K562 (cell line): ENCODE results near the gene HPSE2. TPM values are rescaled to one million over a fixed set of nuclear protein-coding genes. Genes with fewer than 3 reads are reported as not detected.

ENCODE experiments used
- ATAC-seq: fragments of 200-7000 bp; cut with Tn5 transposase; 3 replicates; pipeline ENCODE4 v1.9.1; 2020; ENCODE audit warnings: moderate library complexity
- BruUV-seq: library from RNA; stranded (reverse); fragments of 400-500 nt; replicated peaks from 2 replicates; lab custom pipeline; 2021; lab: Mats Ljungman, UMichigan
- CTCF ChIA-PET: fragments of 300-600 bp; formaldehyde crosslinking; extraction: SDS; loops from one replicate; lab custom pipeline; 2021; ENCODE audit warnings: low intra/inter-chr PET ratio; lab: Yijun Ruan, JAX
- POLR2A ChIA-PET: fragments of 300-600, 350-650 bp; sonication (Branson Sonifier 250); formaldehyde crosslinking; extraction: SDS; loops from one replicate; lab custom pipeline; 2021; ENCODE audit warnings: antibody characterized with exemption, inconsistent platforms; lab: Yijun Ruan, JAX
- DNase-seq, 4 experiments: peaks; one replicate each; pipeline versions ENCODE4 v3.0.0 to v3.0.0-alpha.2; 2011 to 2018; ENCODE audit warnings: low spot score in 3 of 4, mixed read lengths in 3 of 4; ENCODE audit errors: extremely low read depth in 1 of 4
- FAIRE-seq: peaks from 2 replicates; lab custom pipeline; 2011; peaks lifted over from hg19 to GRCh38; lab: Jason Lieb, UNC
- H2AFZ ChIP-seq: 2 replicates; pipeline ENCODE4 v1.6.0; 2011; ENCODE audit warnings: low read depth, low read length, control low read depth, inconsistent platforms
- H3K27ac ChIP-seq: fragments of 200-600 bp; 3 replicates; pipeline ENCODE4 v1.8.0; 2011; ENCODE audit warnings: low read depth, mild to moderate bottlenecking, control low read depth, inconsistent platforms, low read length, moderate library complexity, mixed read lengths; ENCODE audit errors: extremely low read depth
- H3K27me3 ChIP-seq, 2 experiments: fragments of 300-600 bp in 1 of 2; 2 replicates in 1 of 2; 3 replicates in 1 of 2; pipeline versions ENCODE4 v1.6.0 to v1.8.0; 2011; ENCODE audit warnings: inconsistent platforms in 2 of 2, low read length in 2 of 2, mild to moderate bottlenecking in 1 of 2, mixed read lengths in 1 of 2, moderate library complexity in 1 of 2; ENCODE audit not compliant: control insufficient read depth in 2 of 2, insufficient read depth in 2 of 2
- H3K36me3 ChIP-seq: fragments of 300-600 bp; 3 replicates; pipeline ENCODE4 v1.8.0; 2011; ENCODE audit warnings: mild to moderate bottlenecking, low read length, inconsistent platforms; ENCODE audit not compliant: control insufficient read depth, insufficient read depth
- H3K4me1 ChIP-seq, 2 experiments: fragments of 200-600 bp in 1 of 2; replicated peaks in 1 of 2; 2 replicates in 1 of 2; 3 replicates in 1 of 2; pipeline versions ENCODE4 v1.5.1 to v1.8.0; 2011; ENCODE audit warnings: inconsistent platforms in 2 of 2, low read length in 2 of 2, mild to moderate bottlenecking in 1 of 2, mixed read lengths in 1 of 2, moderate library complexity in 1 of 2; ENCODE audit not compliant: control insufficient read depth in 2 of 2, insufficient read depth in 2 of 2
- H3K4me2 ChIP-seq: 2 replicates; pipeline ENCODE4 v1.6.1; 2011; ENCODE audit warnings: low read length, control low read depth, inconsistent platforms, mixed read lengths; ENCODE audit not compliant: insufficient read depth
- H3K4me3 ChIP-seq: fragments of 200-600 bp; sonication (generic), shearing (Covaris generic); 2 replicates; pipeline ENCODE4 v1.5.1; 2016; ENCODE audit warnings: control low read depth, inconsistent platforms
- H3K79me2 ChIP-seq: fragments of 200-600 bp; 3 replicates; pipeline ENCODE4 v1.8.0; 2011; ENCODE audit warnings: low read length, inconsistent platforms; ENCODE audit not compliant: control insufficient read depth, insufficient read depth
- H3K9ac ChIP-seq, 2 experiments: 2 replicates each; pipeline versions ENCODE4 v1.6.0 to v1.6.1; 2011; ENCODE audit warnings: low read depth in 2 of 2, low read length in 2 of 2, control low read depth in 1 of 2, inconsistent platforms in 1 of 2, mild to moderate bottlenecking in 1 of 2, mixed read lengths in 1 of 2; ENCODE audit not compliant: insufficient read depth in 1 of 2
- H3K9me1 ChIP-seq: one replicate; pipeline ENCODE4 v1.6.0; 2011; ENCODE audit warnings: inconsistent platforms, mild to moderate bottlenecking, low read length, moderate library complexity; ENCODE audit not compliant: control insufficient read depth, insufficient read depth
- H3K9me3 ChIP-seq: replicated peaks from 2 replicates; pipeline ENCODE4 v1.5.1; 2011; ENCODE audit warnings: low read depth, low read length, inconsistent platforms; ENCODE audit not compliant: control insufficient read depth, insufficient read depth
- H4K20me1 ChIP-seq: replicated peaks from 2 replicates; pipeline ENCODE4 v1.6.1; 2011; ENCODE audit warnings: low read length, inconsistent platforms, mixed read lengths; ENCODE audit not compliant: control insufficient read depth, insufficient read depth
- CBFA2T3 ChIP-seq: fragments of 450-650 bp; IDR thresholded peaks from 2 replicates; pipeline ENCODE4 v1.6.1; 2017
- ETV5 ChIP-seq: sonication (generic); formaldehyde crosslinking; IDR thresholded peaks from 2 replicates; pipeline ENCODE4 v1.4.0; 2020; ENCODE audit warnings: low read depth, mild to moderate bottlenecking, missing genetic modification reagents
- GABPB1 ChIP-seq: sonication (generic); formaldehyde crosslinking; IDR thresholded peaks from 2 replicates; pipeline ENCODE4 v1.8.0; 2022; ENCODE audit warnings: mild to moderate bottlenecking, missing genetic modification reagents
- HOXB6 ChIP-seq: fragments of 250-450 bp; sonication (Bioruptor Pico); IDR thresholded peaks from 2 replicates; pipeline ENCODE4 v1.5.1; 2022; ENCODE audit warnings: mild to moderate bottlenecking, borderline replicate concordance
- KAT8 ChIP-seq: fragments of 450-650 bp; IDR thresholded peaks from 2 replicates; pipeline ENCODE4 v1.6.1; 2016; ENCODE audit warnings: low read depth, mild to moderate bottlenecking
- KHSRP ChIP-seq: fragments of 450-650 bp; IDR thresholded peaks from 2 replicates; pipeline ENCODE4 v1.6.1; 2017
- MAZ ChIP-seq, 2 experiments: fragments of 450-650 bp in 1 of 2; sonication (generic) in 1 of 2; formaldehyde crosslinking; IDR thresholded peaks in 1 of 2; conservative IDR thresholded peaks in 1 of 2; 2 replicates each; pipeline versions ENCODE4 v1.4.0 to v1.5.0; 2020; ENCODE audit warnings: mild to moderate bottlenecking in 1 of 2, missing genetic modification reagents in 1 of 2
- MEF2A ChIP-seq: IDR thresholded peaks from 2 replicates; pipeline ENCODE4 v1.6.1; 2011; ENCODE audit warnings: low read depth, mild to moderate bottlenecking, low read length, moderate library complexity; ENCODE audit not compliant: control insufficient read depth
- NCOA2 ChIP-seq, 2 experiments: fragments of 450-650 bp; IDR thresholded peaks; 2 replicates each; pipeline ENCODE4 v1.6.1; 2018; ENCODE audit warnings: mild to moderate bottlenecking in 2 of 2, moderate library complexity in 1 of 2; ENCODE audit not compliant: partially characterized antibody in 2 of 2
- NEUROD1 ChIP-seq: fragments of 150-350 bp; IDR thresholded peaks from 2 replicates; pipeline ENCODE4 v1.6.1; 2014; ENCODE audit warnings: borderline replicate concordance, low read length, low read depth; ENCODE audit not compliant: partially characterized antibody
- NFIC ChIP-seq: fragments of 450-650 bp; IDR thresholded peaks from 2 replicates; pipeline ENCODE4 v1.6.1; 2017; ENCODE audit warnings: mild to moderate bottlenecking, inconsistent platforms
- PPARD ChIP-seq: fragments of 250-450 bp; sonication (Bioruptor Pico); IDR thresholded peaks from 2 replicates; pipeline ENCODE4 v1.8.0; 2022; ENCODE audit warnings: inconsistent platforms, mild to moderate bottlenecking, moderate library complexity
- SIRT6 ChIP-seq: IDR thresholded peaks from one replicate; pipeline ENCODE4 v1.6.1; 2012; ENCODE audit warnings: low read depth, mild to moderate bottlenecking, control low read depth, inconsistent platforms, low read length, moderate library complexity
- SNRNP70 ChIP-seq: fragments of 200-400 bp; formaldehyde crosslinking; optimal IDR thresholded peaks from 2 replicates; pipeline ENCODE3; 2017; ENCODE audit warnings: low read depth, low read length
- YY1 ChIP-seq, 3 experiments: IDR thresholded peaks; 2 replicates each; pipeline ENCODE4 v1.6.1; 2011; ENCODE audit warnings: low read length in 2 of 3, mild to moderate bottlenecking in 2 of 3, moderate library complexity in 2 of 3, borderline replicate concordance in 1 of 3, control low read depth in 1 of 3, low read depth in 1 of 3; ENCODE audit not compliant: insufficient read depth in 3 of 3, insufficient replicate concordance in 2 of 3, control insufficient read depth in 1 of 3, insufficient read length in 1 of 3; ENCODE audit errors: extremely low read depth in 1 of 3
- ZFP30 ChIP-seq: fragments of 250-450 bp; sonication (Bioruptor Pico); IDR thresholded peaks from 2 replicates; pipeline ENCODE4 v1.8.0; 2022; ENCODE audit warnings: moderate library complexity, mild to moderate bottlenecking, inconsistent platforms, borderline replicate concordance
- ZNF507 ChIP-seq: conservative IDR thresholded peaks from 2 replicates; pipeline ENCODE4 v1.6.1; 2017; ENCODE audit warnings: missing genetic modification characterization, missing compliant biosample characterization
- in situ Hi-C: fragments of 300-500 bp; cut with MboI; formaldehyde crosslinking; loops from 4 replicates; pipeline ENCODE4 v1.15.0; 2018; ENCODE audit warnings: inconsistent platforms, mixed read lengths
- intact Hi-C: fragments of 100-400 bp; cut with micrococcal nuclease; formaldehyde crosslinking; loops from 2 replicates; pipeline ENCODE4 v1.14.2; 2022
- polyA plus RNA-seq, 8 experiments: library from polyadenylated mRNA; depleted of rRNA in 4 of 8; stranded (reverse) in 5 of 8; unstranded in 3 of 8; fragments of >200 nt; fragmentation: Nextera tagmentation in 2 of 8; fragmentation: Illumina TruSeq in 1 of 8; extraction: Ambion mirVana in 2 of 8; extraction: Trizol in 1 of 8; gene quantifications; 2 replicates each; pipeline versions ENCODE4 v1.2.1 to v1.2.3, GENCODE V29; 2011 to 2014; ENCODE audit warnings: inconsistent platforms in 1 of 8, missing spikeins in 1 of 8
- total RNA-seq, 7 experiments: library from RNA; depleted of rRNA in 6 of 7; stranded (reverse); fragments of >200 nt in 6 of 7; fragmentation: Illumina TruSeq in 2 of 7; extraction: Trizol in 2 of 7; gene quantifications; 2 replicates each; pipeline versions ENCODE4 v1.2.1 to v1.2.3, GENCODE V29; 2011 to 2021; ENCODE audit warnings: low replicate concordance in 1 of 7
- TF ChIP-seq, protein P1 (sequence below): fragments of 450-650 bp; formaldehyde crosslinking; IDR thresholded peaks from 2 replicates; pipeline ENCODE4 v1.4.0; 2020; ENCODE audit warnings: mild to moderate bottlenecking

Gene HPSE2
- total and polyA plus RNA-seq, 9 of the 15 experiments (the other 6 are each of a cell fraction or from before 2014, with no cell fraction given): 0.03 to 0.10 (median 0.04) TPM; not detected in 2

GRCh38 chr10:98539578-98539977 lies 696.1 kb downstream of the HPSE2 start (continued):
- TF ChIP-seq NFIC: peak; percentile 66
- no peak for TF ChIP-seq NCOA2 (IDR thresholded peaks at IDR 0.05; ENCODE audit: partially characterized antibody in 2 of 2)
- TF ChIP-seq KAT8: no peak
- TF ChIP-seq, protein P1, sequence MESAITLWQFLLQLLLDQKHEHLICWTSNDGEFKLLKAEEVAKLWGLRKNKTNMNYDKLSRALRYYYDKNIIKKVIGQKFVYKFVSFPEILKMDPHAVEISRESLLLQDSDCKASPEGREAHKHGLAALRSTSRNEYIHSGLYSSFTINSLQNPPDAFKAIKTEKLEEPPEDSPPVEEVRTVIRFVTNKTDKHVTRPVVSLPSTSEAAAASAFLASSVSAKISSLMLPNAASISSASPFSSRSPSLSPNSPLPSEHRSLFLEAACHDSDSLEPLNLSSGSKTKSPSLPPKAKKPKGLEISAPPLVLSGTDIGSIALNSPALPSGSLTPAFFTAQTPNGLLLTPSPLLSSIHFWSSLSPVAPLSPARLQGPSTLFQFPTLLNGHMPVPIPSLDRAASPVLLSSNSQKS (CRISPR knock-in tag): no peak
- TF ChIP-seq ETV5 (CRISPR knock-in tag): no peak

DNA sequence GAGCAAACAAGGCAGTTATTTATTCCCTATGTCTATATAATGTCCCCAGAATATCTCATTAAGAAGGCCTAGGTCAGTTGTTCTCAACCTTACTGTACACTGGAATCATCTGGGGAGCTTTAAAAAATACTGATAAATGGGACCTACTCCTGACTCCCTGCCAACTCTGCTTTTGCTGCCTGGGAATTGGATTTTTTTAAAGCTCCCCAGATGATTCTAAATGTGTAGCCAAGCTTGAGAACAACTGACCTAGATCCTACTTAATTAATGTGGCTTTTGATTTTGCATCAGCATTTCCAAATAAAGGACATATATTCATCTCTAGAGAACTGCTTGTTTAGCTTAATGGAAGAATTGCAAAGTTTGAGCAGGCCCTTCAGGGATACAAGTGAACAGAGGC lies 697.2 kb downstream of the HPSE2 start:
- POLR2A ChIA-PET: no interaction called here
- in situ Hi-C loops (no loop called here), intact Hi-C loops (no loop called here)
- no peaks in the 10 kb centered on the region for H3K27me3 ChIP-seq
- no peaks in the 10 kb centered on the region for H3K9me3 ChIP-seq
- H3K4me1 ChIP-seq: no peaks in the 10 kb centered on the region
- no peaks in the 10 kb centered on the region for H4K20me1 ChIP-seq
- no TSS peak for BruUV-seq
- CTCF ChIA-PET: no interaction called here
- H3K27ac ChIP-seq: no peak overlapping the region
- TF ChIP-seq HOXB6 (CRISPR knock-in tag) (no peak), SNRNP70 (no peak), MAZ (CRISPR knock-in tag; conservative IDR thresholded peaks at IDR 0.05 in 1 of 2, IDR thresholded peaks at IDR 0.05 in 1 of 2) (no peak), CBFA2T3 (no peak), MEF2A (no peak), ZNF507 (tag) (no peak), SIRT6 (no peak), YY1 (IDR thresholded peaks at IDR 0.05; ENCODE audit: borderline replicate concordance in 1 of 3, control insufficient read depth in 1 of 3, extremely low read depth in 1 of 3, insufficient read depth in 3 of 3, insufficient read length in 1 of 3, insufficient replicate concordance in 2 of 3, low read depth in 1 of 3, low read length in 2 of 3) (no peak), ZFP30 (CRISPR knock-in tag) (no peak), PPARD (CRISPR knock-in tag) (no peak), NEUROD1 (no peak), GABPB1 (no peak), KHSRP (no peak)
- no peak for ATAC-seq
- no peaks in the 10 kb centered on the region for H3K79me2 ChIP-seq
- H3K36me3 ChIP-seq: no peaks in the 10 kb centered on the region
- FAIRE-seq: no peak
- no peak for DNase-seq
- H3K4me2 ChIP-seq: no peak overlapping the region
- no peak overlapping the region for H3K4me3 ChIP-seq
- no peaks in the 10 kb centered on the region for H3K9me1 ChIP-seq
- H2AFZ ChIP-seq: no peak overlapping the region
- no peak overlapping the region for H3K9ac ChIP-seq
